Liver (tissue), 3 donors: ENCODE measurements around the gene MYL10.

Experiments used
- EGR1 ChIP-seq, 2 donors: IDR thresholded peaks; 2 replicates each; pipeline ENCODE4 v1.6.1; 2016 to 2018; ENCODE audit warnings: antibody characterized with exemption in 2 of 2, low read depth in 2 of 2
- JUND ChIP-seq, 2 donors: IDR thresholded peaks; 2 replicates each; pipeline ENCODE4 v1.6.1; 2016; ENCODE audit warnings: antibody characterized with exemption in 2 of 2
- TF ChIP-seq, protein P1 (sequence below): fragments of 150-350 bp; IDR thresholded peaks from 2 replicates; pipeline ENCODE4 v1.5.1; 2017; ENCODE audit warnings: improper control_type of control experiment, low read depth, low read length; ENCODE audit not compliant: missing input control
- TF ChIP-seq, protein P2 (sequence below): IDR thresholded peaks from 2 replicates; pipeline ENCODE4 v1.6.1; 2016; ENCODE audit warnings: antibody characterized with exemption
- donor health status: healthy.
- donor health status: healthy.

DNA sequence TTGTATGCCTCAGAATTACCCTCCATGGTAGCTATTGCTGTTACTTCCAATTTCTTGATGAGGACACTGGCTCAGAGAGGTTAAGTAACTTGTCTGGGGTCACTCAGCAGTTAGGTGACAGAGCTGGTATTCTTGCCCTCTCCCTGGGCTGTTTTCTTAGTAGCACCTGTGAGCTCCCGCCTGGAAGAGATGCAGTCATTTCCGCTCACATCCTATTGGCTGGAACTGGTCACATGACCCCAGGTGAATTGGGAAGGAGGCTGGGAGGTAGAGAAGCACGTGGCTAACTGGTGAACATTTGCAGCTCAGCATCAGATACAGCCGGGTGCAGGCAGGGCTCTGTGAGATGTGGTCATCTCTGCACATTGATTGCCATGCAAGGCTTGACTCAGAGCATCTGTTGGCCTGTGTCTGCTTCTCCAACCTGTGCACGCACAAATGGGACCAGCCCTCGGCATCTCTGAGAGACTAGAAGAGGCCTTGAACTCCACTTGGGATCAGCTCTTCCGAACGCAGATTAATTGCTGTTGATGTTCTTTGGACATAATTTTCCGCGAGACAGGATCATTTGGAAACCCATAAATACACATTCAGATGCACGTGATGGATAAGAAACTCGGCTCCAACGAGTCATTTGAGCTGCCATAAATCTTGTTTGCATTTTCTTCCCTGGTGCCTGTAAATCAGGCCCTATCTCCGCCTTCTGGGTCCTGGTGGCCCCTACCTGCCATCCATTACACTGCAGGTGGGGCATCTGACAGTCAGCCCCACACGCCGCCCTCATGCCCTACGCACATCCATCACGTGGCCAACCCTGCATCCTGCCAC, 42.8 kb downstream of the MYL10 start:
- TF ChIP-seq, protein P1, sequence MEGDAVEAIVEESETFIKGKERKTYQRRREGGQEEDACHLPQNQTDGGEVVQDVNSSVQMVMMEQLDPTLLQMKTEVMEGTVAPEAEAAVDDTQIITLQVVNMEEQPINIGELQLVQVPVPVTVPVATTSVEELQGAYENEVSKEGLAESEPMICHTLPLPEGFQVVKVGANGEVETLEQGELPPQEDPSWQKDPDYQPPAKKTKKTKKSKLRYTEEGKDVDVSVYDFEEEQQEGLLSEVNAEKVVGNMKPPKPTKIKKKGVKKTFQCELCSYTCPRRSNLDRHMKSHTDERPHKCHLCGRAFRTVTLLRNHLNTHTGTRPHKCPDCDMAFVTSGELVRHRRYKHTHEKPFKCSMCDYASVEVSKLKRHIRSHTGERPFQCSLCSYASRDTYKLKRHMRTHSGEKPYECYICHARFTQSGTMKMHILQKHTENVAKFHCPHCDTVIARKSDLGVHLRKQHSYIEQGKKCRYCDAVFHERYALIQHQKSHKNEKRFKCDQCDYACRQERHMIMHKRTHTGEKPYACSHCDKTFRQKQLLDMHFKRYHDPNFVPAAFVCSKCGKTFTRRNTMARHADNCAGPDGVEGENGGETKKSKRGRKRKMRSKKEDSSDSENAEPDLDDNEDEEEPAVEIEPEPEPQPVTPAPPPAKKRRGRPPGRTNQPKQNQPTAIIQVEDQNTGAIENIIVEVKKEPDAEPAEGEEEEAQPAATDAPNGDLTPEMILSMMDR: no peak
- TF ChIP-seq, protein P2, sequence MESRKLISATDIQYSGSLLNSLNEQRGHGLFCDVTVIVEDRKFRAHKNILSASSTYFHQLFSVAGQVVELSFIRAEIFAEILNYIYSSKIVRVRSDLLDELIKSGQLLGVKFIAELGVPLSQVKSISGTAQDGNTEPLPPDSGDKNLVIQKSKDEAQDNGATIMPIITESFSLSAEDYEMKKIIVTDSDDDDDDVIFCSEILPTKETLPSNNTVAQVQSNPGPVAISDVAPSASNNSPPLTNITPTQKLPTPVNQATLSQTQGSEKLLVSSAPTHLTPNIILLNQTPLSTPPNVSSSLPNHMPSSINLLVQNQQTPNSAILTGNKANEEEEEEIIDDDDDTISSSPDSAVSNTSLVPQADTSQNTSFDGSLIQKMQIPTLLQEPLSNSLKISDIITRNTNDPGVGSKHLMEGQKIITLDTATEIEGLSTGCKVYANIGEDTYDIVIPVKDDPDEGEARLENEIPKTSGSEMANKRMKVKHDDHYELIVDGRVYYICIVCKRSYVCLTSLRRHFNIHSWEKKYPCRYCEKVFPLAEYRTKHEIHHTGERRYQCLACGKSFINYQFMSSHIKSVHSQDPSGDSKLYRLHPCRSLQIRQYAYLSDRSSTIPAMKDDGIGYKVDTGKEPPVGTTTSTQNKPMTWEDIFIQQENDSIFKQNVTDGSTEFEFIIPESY: no peak
- TF ChIP-seq JUND (IDR thresholded peaks at IDR 0.05) (no peak), EGR1 (IDR thresholded peaks at IDR 0.05; ENCODE audit: low read depth in 2 of 2) (no peak)
